Heart right ventricle (tissue), 16 donors: ENCODE data around the gene BIN1. TPM values are rescaled to one million over a fixed set of nuclear protein-coding genes. Genes with fewer than 3 reads are reported as not detected.

Experiments
- ATAC-seq, 8 donors: fragments of 200-7000 bp; cut with Tn5 transposase; one replicate each; pipeline ENCODE4 v1.9.1; 2020; ENCODE audit warnings: mild to moderate bottlenecking in 8 of 8, moderate library complexity in 8 of 8, moderate number of reproducible peaks in 1 of 8
- DNase-seq, 2 donors: peaks; one replicate each; pipeline ENCODE4 v3.0.0-alpha.2; 2020
- H3K27ac ChIP-seq, 10 donors: fragments of 200-600 bp; sonication (generic) in 2 of 10; one replicate each; pipeline versions ENCODE4 v1.5.0 to v1.8.0; 2020 to 2022; ENCODE audit warnings: mild to moderate bottlenecking in 3 of 10
- H3K27me3 ChIP-seq, 7 donors: fragments of 200-600 bp; one replicate each; pipeline ENCODE4 v1.8.0; 2021 to 2022; ENCODE audit warnings: mild to moderate bottlenecking in 2 of 7
- H3K36me3 ChIP-seq, 9 donors: fragments of 200-600 bp; sonication (generic) in 1 of 9; one replicate each; pipeline versions ENCODE4 v1.5.0 to v1.8.0; 2020 to 2022; ENCODE audit warnings: mild to moderate bottlenecking in 2 of 9
- H3K4me1 ChIP-seq, 9 donors: fragments of 200-600 bp; sonication (generic) in 1 of 9; one replicate each; pipeline versions ENCODE4 v1.5.0 to v1.8.0; 2020 to 2022; ENCODE audit warnings: mild to moderate bottlenecking in 4 of 9
- H3K4me3 ChIP-seq, 10 donors: fragments of 200-600 bp; sonication (generic) in 2 of 10; one replicate each; pipeline versions ENCODE4 v1.5.0 to v1.8.0; 2020 to 2022; ENCODE audit warnings: mild to moderate bottlenecking in 7 of 10, moderate library complexity in 2 of 10
- H3K9me3 ChIP-seq, 11 donors: fragments of 200-600 bp in 10 of 11; sonication (generic) in 2 of 11; one replicate each; pipeline versions ENCODE4 v1.5.0 to v1.8.0; 2013 to 2022; ENCODE audit warnings: mild to moderate bottlenecking in 2 of 11, control low read depth in 1 of 11, moderate library complexity in 1 of 11
- CTCF ChIP-seq, 9 donors: fragments of 200-600 bp; sonication (generic) in 2 of 9; IDR thresholded peaks; one replicate each; pipeline versions ENCODE4 v1.5.0 to v1.8.0; 2021 to 2022; ENCODE audit warnings: antibody characterized with exemption in 9 of 9, mild to moderate bottlenecking in 5 of 9, moderate library complexity in 1 of 9
- WGBS, 2 donors: extraction: QIAGEN DNeasy Blood & Tissue Kit; methylation state at CpG; one replicate each; pipeline ENCODE4 v1.1.7; 2013; ENCODE audit warnings: inconsistent platforms in 1 of 2; 5-methylcytosine and 5-hydroxymethylcytosine counted together
- intact Hi-C, 10 donors: fragments of 100-400 bp; cut with DNase I; formaldehyde crosslinking; loops; one replicate each; pipeline versions ENCODE4 v1.11.1 to v1.14.2; 2022
- polyA plus RNA-seq, 2 donors: library from polyadenylated mRNA; stranded (reverse); fragments of 200-250 nt; gene quantifications; one replicate each; pipeline ENCODE4 v1.2.3, GENCODE V29; 2013
- total RNA-seq, 10 donors: library from RNA; stranded (reverse); fragmentation: NEBNext Ultra II Directional in 3 of 10; extraction: Animal tissue kit (Norgen Biotek cat#: 25700) in 3 of 10; gene quantifications; one replicate each; pipeline versions ENCODE4 v1.2.1 to v1.2.4, GENCODE V29; 2021 to 2023
- donor health status: Arrhythmogenic right ventricular cardiomyopathy.
- donor health status: ischemic (EF 13 %, LVEDD 7.1; RV severe dilation, severe dysfunction).
- donor health status: healthy with polysubstance abuse.
- donor health status: DM: no; HTN: yes; CAD: no.
- donor health status: DM: no; HTN: no; CAD: no.
- donor health status: ischemic (EF 25% LVEDD 6.9; RV normal size, moderate dysfunction).
- donor health status: ischemic (EF 25% LVEDD 5.7; RV mildly dilated, moderate dysfunction).
- donor health status: healthy.
- donor health status: DM: yes; HTN: yes; CAD: no.
- donor health status: Ischemic cardiomyopathy.
- donor health status: ischemic (EF 35%, LVEDD 5.7; RV mildly dilated, moderate dysfunction).
- donor health status: nonischemic (EF 11% LVEDD 7.7; RV severe dilation, severe dysfunction).
- donor health status: DM: yes; HTN: yes; CAD: no.
- donor health status: PGD.
- donor health status: ischemic (EF 29% LVEDD 5.4; RV normal size, mild dysfunction).
- donor health status: nonischemic (EF 23%, LVEDD 6.1; RV moderate dilation, normal function).

Gene BIN1
- total and polyA plus RNA-seq, 12 donors = 8.4 to 21.7 (median 16.0) TPM

GRCh38 chr2:127083819-127084503 lies 23.0 kb downstream of the BIN1 start:
- TF ChIP-seq CTCF (IDR thresholded peaks at IDR 0.05) = no peak
- H3K27ac ChIP-seq = peak overlapping the region in 6 of 10 donors; percentile 9 to 85 (median 51)
- ATAC-seq (peak in 4 of 8 donors; percentile 34 to 54 (median 39)), DNase-seq (peak; percentile 46 to 59)
- no peaks in the 10 kb centered on the region for H3K27me3 ChIP-seq
- no peaks in the 10 kb centered on the region for H3K9me3 ChIP-seq
- H3K4me1 ChIP-seq = peaks cover 8 to 87% (median 50%) of the 10 kb centered on the region in 9 donors
- WGBS, 2 donors = 71 to 72% methylated on average over 21 of the region's 21 CpGs
- intact Hi-C loops = no loop called here
- H3K36me3 ChIP-seq = no peaks in the 10 kb centered on the region
- H3K4me3 ChIP-seq = no peak overlapping the region

GRCh38 chr2:127082974-127083373 lies 24.0 kb downstream of the BIN1 start:
- DNase-seq (no peak), ATAC-seq (no peak)
- Histone ChIP-seq H3K4me3 (no peak overlapping the region), H3K4me1 (peaks cover 8 to 91% (median 48%) of the 10 kb centered on the region in 9 donors), H3K27ac (peak overlapping the region in 3 of 10 donors; percentile 9 to 84 (median 28)), H3K9me3 (no peaks in the 10 kb centered on the region), H3K36me3 (no peaks in the 10 kb centered on the region), H3K27me3 (no peaks in the 10 kb centered on the region)
- 94% methylated on average over 8 of the region's 8 CpGs for WGBS, 2 donors
- intact Hi-C loops = no loop called here
- no peak for TF ChIP-seq CTCF (IDR thresholded peaks at IDR 0.05)

GRCh38 chr2:127081826-127082633 lies 24.9 kb downstream of the BIN1 start:
- WGBS, 2 donors = 66 to 75% methylated on average over 25 to 28 of the region's 28 CpGs
- H3K27me3 ChIP-seq = no peaks in the 10 kb centered on the region
- H3K36me3 ChIP-seq = no peaks in the 10 kb centered on the region
- peak overlapping the region in 1 of 10 donors; percentile 50 for H3K4me3 ChIP-seq
- ATAC-seq (peak in 4 of 8 donors; percentile 12 to 37 (median 22)), DNase-seq (no peak)
- peaks cover 4 to 85% (median 38%) of the 10 kb centered on the region in 9 donors for H3K4me1 ChIP-seq
- intact Hi-C loops = no loop called here
- no peak for TF ChIP-seq CTCF (IDR thresholded peaks at IDR 0.05)
- H3K27ac ChIP-seq = peak overlapping the region in 3 of 10 donors; percentile 22 to 84 (median 28)
- H3K9me3 ChIP-seq = no peaks in the 10 kb centered on the region

GRCh38 chr2:127080938-127081755 lies 25.8 kb downstream of the BIN1 start:
- Histone ChIP-seq H3K27ac (peak overlapping the region in 1 of 10 donors; percentile 84), H3K4me3 (peak overlapping the region in 1 of 10 donors; percentile 50), H3K27me3 (no peaks in the 10 kb centered on the region), H3K4me1 (peaks cover 0 to 76% (median 35%) of the 10 kb centered on the region in 9 donors), H3K36me3 (no peaks in the 10 kb centered on the region), H3K9me3 (no peaks in the 10 kb centered on the region)
- TF ChIP-seq CTCF (IDR thresholded peaks at IDR 0.05) = no peak
- WGBS, 2 donors = 83 to 88% methylated on average over 24 of the region's 24 CpGs
- peak in 5 of 8 donors; percentile 3 to 39 (median 13) for ATAC-seq
- intact Hi-C loops = no loop called here
- no peak for DNase-seq
